ENCODE data around the gene TDG.

The TDG gene

DNA sequence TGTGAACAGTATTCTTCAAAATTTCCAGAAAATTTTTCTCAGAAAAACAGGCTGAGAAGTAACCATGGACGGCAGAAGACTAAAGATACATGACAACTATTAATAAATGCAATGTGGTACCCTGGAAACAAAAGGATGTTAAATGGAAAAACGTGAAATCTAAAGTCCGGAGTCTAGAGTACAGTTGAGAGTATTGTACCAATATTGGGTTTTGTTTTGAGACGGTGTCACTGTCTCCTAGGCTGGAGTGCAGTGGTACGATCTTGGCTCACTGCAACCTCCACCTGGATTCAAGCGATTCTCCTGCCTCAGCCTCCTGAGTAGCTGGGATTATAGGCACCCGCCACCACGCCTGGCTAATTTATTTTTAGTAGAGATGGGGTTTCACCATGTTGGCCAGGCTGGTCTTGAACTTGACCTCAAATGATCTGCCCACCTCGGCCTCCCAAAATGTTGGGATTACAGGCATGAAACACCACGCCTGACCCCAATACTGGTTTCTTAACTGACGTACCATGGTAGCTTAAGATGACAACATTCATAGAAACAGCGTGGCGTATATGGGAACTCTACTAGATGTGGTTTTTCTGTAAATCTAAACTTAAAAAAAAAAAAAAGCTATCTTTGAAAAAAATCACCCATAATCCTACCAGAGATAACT, 16.8 kb upstream of the TDG start:
- no peak overlapping the region for H3K9ac ChIP-seq (ENCODE audit: low read length)
- no peak overlapping the region for H3K27ac ChIP-seq (ENCODE audit: low read depth, low read length, poor library complexity, severe bottlenecking)
- H4K20me1 ChIP-seq (ENCODE audit: insufficient read depth, low read length) = no peaks in the 10 kb centered on the region
- H3K9me2 ChIP-seq (ENCODE audit: low read depth, low read length) = no peaks in the 10 kb centered on the region
- no peaks in the 10 kb centered on the region for H3K27me3 ChIP-seq (ENCODE audit: insufficient read depth, low read length)
- H3K79me2 ChIP-seq (ENCODE audit: insufficient read depth, low read length) = no peaks in the 10 kb centered on the region
- no peak overlapping the region for H3K4me3 ChIP-seq (ENCODE audit: low read depth, low read length, poor library complexity, severe bottlenecking)
- TF ChIP-seq, protein P1, sequence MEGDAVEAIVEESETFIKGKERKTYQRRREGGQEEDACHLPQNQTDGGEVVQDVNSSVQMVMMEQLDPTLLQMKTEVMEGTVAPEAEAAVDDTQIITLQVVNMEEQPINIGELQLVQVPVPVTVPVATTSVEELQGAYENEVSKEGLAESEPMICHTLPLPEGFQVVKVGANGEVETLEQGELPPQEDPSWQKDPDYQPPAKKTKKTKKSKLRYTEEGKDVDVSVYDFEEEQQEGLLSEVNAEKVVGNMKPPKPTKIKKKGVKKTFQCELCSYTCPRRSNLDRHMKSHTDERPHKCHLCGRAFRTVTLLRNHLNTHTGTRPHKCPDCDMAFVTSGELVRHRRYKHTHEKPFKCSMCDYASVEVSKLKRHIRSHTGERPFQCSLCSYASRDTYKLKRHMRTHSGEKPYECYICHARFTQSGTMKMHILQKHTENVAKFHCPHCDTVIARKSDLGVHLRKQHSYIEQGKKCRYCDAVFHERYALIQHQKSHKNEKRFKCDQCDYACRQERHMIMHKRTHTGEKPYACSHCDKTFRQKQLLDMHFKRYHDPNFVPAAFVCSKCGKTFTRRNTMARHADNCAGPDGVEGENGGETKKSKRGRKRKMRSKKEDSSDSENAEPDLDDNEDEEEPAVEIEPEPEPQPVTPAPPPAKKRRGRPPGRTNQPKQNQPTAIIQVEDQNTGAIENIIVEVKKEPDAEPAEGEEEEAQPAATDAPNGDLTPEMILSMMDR (IDR thresholded peaks at IDR 0.05; ENCODE audit: low read length) = no peak
- no peak for TF ChIP-seq EZH2 (IDR thresholded peaks at IDR 0.05; ENCODE audit: borderline replicate concordance, low read length)
- no peaks in the 10 kb centered on the region for H3K4me1 ChIP-seq (ENCODE audit: insufficient read depth, low read length, severe bottlenecking)
- H3K36me3 ChIP-seq (ENCODE audit: insufficient read depth, low read length) = peaks cover 97% of the 10 kb centered on the region
- H2AFZ ChIP-seq (ENCODE audit: low read length) = no peak overlapping the region
- H3F3A ChIP-seq (ENCODE audit: insufficient read depth, low read length) = no peaks in the 10 kb centered on the region
- H3K4me2 ChIP-seq (ENCODE audit: low read length) = no peak overlapping the region
- no peaks in the 10 kb centered on the region for H3K9me3 ChIP-seq (ENCODE audit: low read length)

DNA sequence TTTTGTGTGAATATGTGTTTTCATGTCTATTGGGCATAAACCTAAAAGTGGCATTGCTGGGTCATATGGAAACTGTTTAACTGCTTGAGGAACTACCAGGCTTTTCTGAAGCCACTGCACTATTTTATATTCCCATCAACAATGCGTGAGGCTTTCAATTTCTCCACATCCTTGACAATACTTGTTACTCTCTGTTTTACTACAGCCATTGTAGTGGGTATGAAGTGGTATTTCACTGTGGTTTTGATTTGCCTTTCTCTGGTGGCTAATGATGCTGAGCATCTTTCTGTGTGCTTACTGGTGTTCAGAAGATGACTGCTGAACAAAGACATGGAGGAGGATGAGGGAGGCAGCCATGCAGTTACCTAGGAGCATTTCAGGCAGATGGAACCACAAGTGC, 13.2 kb upstream of the TDG start:
- H3K27me3 ChIP-seq (ENCODE audit: insufficient read depth, low read length) = no peaks in the 10 kb centered on the region
- H3K4me2 ChIP-seq (ENCODE audit: low read length) = no peak overlapping the region
- no peak overlapping the region for H3K27ac ChIP-seq (ENCODE audit: low read depth, low read length, poor library complexity, severe bottlenecking)
- no peak for TF ChIP-seq EZH2 (IDR thresholded peaks at IDR 0.05; ENCODE audit: borderline replicate concordance, low read length)
- TF ChIP-seq, protein P1 (IDR thresholded peaks at IDR 0.05; ENCODE audit: low read length) = no peak
- peaks cover 71% of the 10 kb centered on the region for H3K36me3 ChIP-seq (ENCODE audit: insufficient read depth, low read length)
- H3F3A ChIP-seq (ENCODE audit: insufficient read depth, low read length) = no peaks in the 10 kb centered on the region
- no peaks in the 10 kb centered on the region for H4K20me1 ChIP-seq (ENCODE audit: insufficient read depth, low read length)
- peaks cover 9% of the 10 kb centered on the region for H3K4me1 ChIP-seq (ENCODE audit: insufficient read depth, low read length, severe bottlenecking)
- H3K79me2 ChIP-seq (ENCODE audit: insufficient read depth, low read length) = no peaks in the 10 kb centered on the region
- H3K9ac ChIP-seq (ENCODE audit: low read length) = no peak overlapping the region
- H3K9me2 ChIP-seq (ENCODE audit: low read depth, low read length) = no peaks in the 10 kb centered on the region
- H3K9me3 ChIP-seq (ENCODE audit: low read length) = no peaks in the 10 kb centered on the region
- no peak overlapping the region for H2AFZ ChIP-seq (ENCODE audit: low read length)
- H3K4me3 ChIP-seq (ENCODE audit: low read depth, low read length, poor library complexity, severe bottlenecking) = no peak overlapping the region

DNA sequence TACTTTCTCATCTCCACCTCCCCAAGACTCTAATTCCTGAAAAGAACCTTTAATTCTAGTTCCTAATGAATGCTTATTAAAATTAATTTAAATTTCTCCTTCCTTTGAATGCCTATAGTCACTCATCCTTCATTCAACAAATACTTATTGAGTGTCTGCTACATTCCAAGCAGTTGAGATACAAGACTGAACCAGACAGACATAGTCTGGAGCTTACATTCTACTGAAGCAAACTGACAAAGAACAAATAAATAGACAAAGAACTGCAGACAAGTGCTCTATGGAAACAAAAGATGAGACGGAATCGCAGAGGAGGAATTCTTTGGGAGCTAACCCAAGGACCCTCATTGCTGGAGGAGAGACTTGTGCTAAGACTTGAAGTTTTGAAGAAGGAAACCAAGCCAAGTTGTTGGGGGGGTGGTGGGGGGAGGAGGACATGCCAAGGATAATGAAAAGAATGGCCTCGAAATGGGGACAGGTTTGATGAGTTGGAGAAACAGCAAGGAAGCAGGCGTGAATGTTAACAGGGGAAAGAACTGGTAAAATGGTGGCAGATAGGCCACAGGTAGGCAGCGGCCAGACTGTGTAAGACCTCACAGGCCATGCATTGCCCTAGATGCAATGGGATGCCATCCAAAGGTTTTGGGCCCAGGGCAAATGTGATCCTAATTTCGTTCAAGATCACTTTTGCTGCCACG, 9.7 kb upstream of the TDG start:
- Histone ChIP-seq H4K20me1 (ENCODE audit: insufficient read depth, low read length) (no peaks in the 10 kb centered on the region), H3F3A (ENCODE audit: insufficient read depth, low read length) (no peaks in the 10 kb centered on the region), H3K27ac (ENCODE audit: low read depth, low read length, poor library complexity, severe bottlenecking) (no peak overlapping the region), H3K36me3 (ENCODE audit: insufficient read depth, low read length) (peaks cover 38% of the 10 kb centered on the region), H3K9ac (ENCODE audit: low read length) (peak overlapping the region; percentile 73), H3K9me3 (ENCODE audit: low read length) (no peaks in the 10 kb centered on the region), H3K4me1 (ENCODE audit: insufficient read depth, low read length, severe bottlenecking) (peaks cover 13% of the 10 kb centered on the region), H2AFZ (ENCODE audit: low read length) (no peak overlapping the region), H3K27me3 (ENCODE audit: insufficient read depth, low read length) (no peaks in the 10 kb centered on the region), H3K4me3 (ENCODE audit: low read depth, low read length, poor library complexity, severe bottlenecking) (peak overlapping the region; percentile 71), H3K9me2 (ENCODE audit: low read depth, low read length) (no peaks in the 10 kb centered on the region), H3K4me2 (ENCODE audit: low read length) (peak overlapping the region; percentile 80), H3K79me2 (ENCODE audit: insufficient read depth, low read length) (no peaks in the 10 kb centered on the region)
- TF ChIP-seq, protein P1 (IDR thresholded peaks at IDR 0.05; ENCODE audit: low read length) = no peak
- TF ChIP-seq EZH2 (IDR thresholded peaks at IDR 0.05; ENCODE audit: borderline replicate concordance, low read length) = no peak
